Measurements from ENCODE around the gene TMEM33.

Gene TMEM33

GRCh38 chr4:42008011-42008786 is 73.0 kb downstream of the TMEM33 start:
- DNase-seq, result no peak

Data from activated naive CD4-positive, alpha-beta T cell treated with Interleukin-2 at 50 U/mL for 16 hours (primary cell).